Suprapubic skin (tissue), 4 donors: ENCODE data around the gene TBL1X.

Source experiments
- CTCF ChIP-seq, 2 donors: fragments of 200-600 bp in 1 of 2; fragments of 450-650 bp in 1 of 2; sonication (generic) in 1 of 2; IDR thresholded peaks; one replicate each; pipeline ENCODE4 v1.5.1; 2016 to 2019; ENCODE audit warnings: antibody characterized with exemption in 2 of 2, mild to moderate bottlenecking in 1 of 2, moderate library complexity in 1 of 2
- EP300 ChIP-seq: sonication (generic); formaldehyde crosslinking; IDR thresholded peaks from one replicate; pipeline ENCODE4 v1.6.1; 2017; ENCODE audit warnings: antibody characterized with exemption
- POLR2AphosphoS5 ChIP-seq, 3 donors: sonication (generic); formaldehyde crosslinking; IDR thresholded peaks; one replicate each; pipeline ENCODE4 v1.6.1; 2017; ENCODE audit warnings: antibody characterized with exemption in 3 of 3

DNA sequence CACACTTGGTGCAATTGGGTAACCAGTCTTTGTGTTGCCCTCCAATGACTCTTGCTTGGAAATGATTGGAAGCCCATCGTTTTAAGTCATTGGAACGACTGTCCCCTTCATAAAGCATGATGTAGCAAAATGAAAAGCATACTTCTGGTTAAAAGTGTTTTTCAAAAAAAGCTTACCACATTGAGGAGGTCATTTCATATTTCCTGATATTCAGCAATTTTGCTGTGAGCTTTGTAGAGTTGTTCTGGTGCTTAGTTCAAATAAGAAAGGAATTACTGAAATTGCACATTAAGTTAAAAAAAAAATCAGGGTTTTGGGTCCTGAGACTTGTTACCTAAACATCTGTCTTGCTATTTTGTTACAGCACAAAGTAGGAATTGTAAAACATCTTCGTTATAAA is 51.8 kb downstream of the TBL1X start:
- no peak for TF ChIP-seq CTCF (IDR thresholded peaks at IDR 0.05)
- TF ChIP-seq EP300 = no peak
- no peak for TF ChIP-seq POLR2AphosphoS5 (IDR thresholded peaks at IDR 0.05)
